HG03135 (cell line): ENCODE data around the gene HAS3.
"Not testable (repeated sequence)": the region's sequence is repeated elsewhere in the genome, so short reads cannot be mapped to it uniquely, and the experiment has no call there.

Source experiments
- ATAC-seq: cut with Tn5 transposase; IDR thresholded peaks from one replicate; pipeline ENCODE4 v1.9.1; 2021; ENCODE audit warnings: mild to moderate bottlenecking, moderate library complexity; ENCODE audit not compliant: unreplicated experiment

The HAS3 gene

GRCh38 chr16:69141014-69141413 is 35.6 kb downstream of the HAS3 start:
- no peak for ATAC-seq

- ATAC-seq: no peak
Measured at GRCh38 chr16:69141936-69142335, 36.5 kb downstream of the HAS3 start.

- no peak for ATAC-seq
Measured at GRCh38 chr16:69143116-69143515, 37.7 kb downstream of the HAS3 start.

GRCh38 chr16:69145658-69146057 is 40.2 kb downstream of the HAS3 start:
- ATAC-seq: no peak

- ATAC-seq: not testable (repeated sequence)
Measured at GRCh38 chr16:69149621-69150020, 44.2 kb downstream of the HAS3 start.

GRCh38 chr16:69150146-69150865 is 44.9 kb downstream of the HAS3 start:
- ATAC-seq: no peak

GRCh38 chr16:69157196-69157595 is 51.7 kb downstream of the HAS3 start:
- ATAC-seq: no peak

- ATAC-seq: no peak
Measured at GRCh38 chr16:69160192-69160591, 54.7 kb downstream of the HAS3 start.

GRCh38 chr16:69165584-69165983 is 60.1 kb downstream of the HAS3 start:
- ATAC-seq: no peak

GRCh38 chr16:69166221-69166833 is 60.9 kb downstream of the HAS3 start:
- no peak for ATAC-seq

GRCh38 chr16:69166946-69167930 is 61.8 kb downstream of the HAS3 start:
- ATAC-seq: no peak
